SH-SY5Y (cell line): ENCODE data around the gene AAGAB.

Source experiments
- GATA2 ChIP-seq: IDR thresholded peaks from 2 replicates; pipeline ENCODE4 v1.6.1; 2011; ENCODE audit warnings: mild to moderate bottlenecking, low read depth, low read length
- GATA3 ChIP-seq: IDR thresholded peaks from 2 replicates; pipeline ENCODE4 v1.6.1; 2011; ENCODE audit warnings: low read depth, mild to moderate bottlenecking, low read length, moderate library complexity

- TF ChIP-seq GATA2 (no peak), GATA3 (no peak)
These were observed 42.2 kb upstream of the AAGAB start for GRCh38 chr15:67296684-67297083.
